VCaP (cell line): ENCODE measurements around the gene UNC50.
A peak's percentile ranks its signal among the peaks of the same experiment; 100 is the strongest.

ENCODE experiments used
- H3K27ac ChIP-seq: fragments of 450-650 bp; 2 replicates; pipeline ENCODE4 v1.5.1; 2017
- CTCF ChIP-seq: fragments of 450-650 bp; conservative IDR thresholded peaks from 2 replicates; pipeline ENCODE4 v1.5.1; 2017; ENCODE audit warnings: mild to moderate bottlenecking, moderate library complexity

The UNC50 gene

GRCh38 chr2:98577313-98577712, 31.1 kb upstream of the UNC50 start:
- peak; percentile 60 for TF ChIP-seq CTCF
- H3K27ac ChIP-seq: no peak overlapping the region

GRCh38 chr2:98578231-98578630, 30.2 kb upstream of the UNC50 start:
- H3K27ac ChIP-seq: no peak overlapping the region
- TF ChIP-seq CTCF: no peak

GRCh38 chr2:98579926-98580325, 28.5 kb upstream of the UNC50 start:
- TF ChIP-seq CTCF: no peak
- H3K27ac ChIP-seq: no peak overlapping the region

GRCh38 chr2:98580656-98581284, 27.6 kb upstream of the UNC50 start:
- no peak for TF ChIP-seq CTCF
- no peak overlapping the region for H3K27ac ChIP-seq

- H3K27ac ChIP-seq: no peak overlapping the region
- no peak for TF ChIP-seq CTCF
Observed at GRCh38 chr2:98582523-98582922, 25.9 kb upstream of the UNC50 start.

- no peak overlapping the region for H3K27ac ChIP-seq
- no peak for TF ChIP-seq CTCF
Observed at GRCh38 chr2:98583276-98583675, 25.1 kb upstream of the UNC50 start.

GRCh38 chr2:98583816-98584618, 24.4 kb upstream of the UNC50 start:
- H3K27ac ChIP-seq: no peak overlapping the region
- TF ChIP-seq CTCF: no peak
